PC-9 (cell line): ENCODE results near the gene GPLD1. TPM values are rescaled to one million over a fixed set of nuclear protein-coding genes. Genes with fewer than 3 reads are reported as not detected.

Source experiments
- BruUV-seq: library from RNA; stranded (reverse); fragments of 400-500 nt; replicated peaks from 2 replicates; lab custom pipeline; 2021; lab: Mats Ljungman, UMichigan
- CTCF ChIA-PET: fragments of 300-600 bp; sonication (Branson Sonifier 250); formaldehyde crosslinking; loops from one replicate; lab custom pipeline; 2022; ENCODE audit warnings: antibody characterized with exemption; lab: Charles Lee
- POLR2A ChIA-PET: fragments of 300-600 bp; sonication (Branson Sonifier 250); formaldehyde crosslinking; loops from one replicate; lab custom pipeline; 2022; ENCODE audit warnings: antibody characterized with exemption; ENCODE audit not compliant: unreplicated experiment; lab: Charles Lee
- DNase-seq, 2 experiments: peaks; one replicate each; pipeline versions ENCODE4 v3.0.0 to v3.0.0-alpha.2; 2015 to 2022; ENCODE audit warnings: mixed read lengths in 1 of 2
- H2AFZ ChIP-seq: fragments of 200-600 bp; sonication (generic); 2 replicates; pipeline ENCODE4 v1.8.1; 2017; ENCODE audit warnings: antibody characterized with exemption
- H3F3A ChIP-seq: fragments of 200-600 bp; sonication (generic); 2 replicates; pipeline ENCODE4 v1.8.1; 2017; ENCODE audit warnings: antibody characterized with exemption, mild to moderate bottlenecking, low read depth; ENCODE audit not compliant: insufficient read depth
- H3K27ac ChIP-seq: fragments of 200-600 bp; sonication (generic); 2 replicates; pipeline ENCODE4 v1.6.1; 2016; ENCODE audit warnings: mixed run types
- H3K27me3 ChIP-seq: fragments of 200-600 bp; sonication (generic); 2 replicates; pipeline ENCODE4 v1.6.1; 2016; ENCODE audit warnings: low read depth, mixed run types; ENCODE audit not compliant: insufficient read depth
- H3K36me3 ChIP-seq: fragments of 200-600 bp; sonication (generic); 2 replicates; pipeline ENCODE4 v1.6.1; 2016; ENCODE audit warnings: low read depth, mixed run types
- H3K4me1 ChIP-seq: fragments of 200-600 bp; sonication (generic); replicated peaks from 2 replicates; pipeline ENCODE4 v1.6.1; 2016; ENCODE audit warnings: mixed run types; ENCODE audit not compliant: insufficient read depth
- H3K4me2 ChIP-seq: fragments of 200-600 bp; sonication (generic); 2 replicates; pipeline ENCODE4 v1.6.1; 2017; ENCODE audit warnings: mixed run types
- H3K4me3 ChIP-seq: fragments of 200-600 bp; sonication (generic); 2 replicates; pipeline ENCODE4 v1.6.1; 2016; ENCODE audit warnings: mixed run types
- H3K79me2 ChIP-seq: fragments of 200-600 bp; sonication (generic); 2 replicates; pipeline ENCODE4 v1.6.1; 2017; ENCODE audit warnings: low read depth, mixed run types
- H3K9me2 ChIP-seq: fragments of 200-600 bp; sonication (generic); 2 replicates; pipeline ENCODE4 v1.8.1; 2017; ENCODE audit warnings: mild to moderate bottlenecking; ENCODE audit not compliant: insufficient read depth
- H3K9me3 ChIP-seq: fragments of 200-600 bp; sonication (generic); 2 replicates; pipeline ENCODE4 v1.8.1; 2016; ENCODE audit warnings: low read depth; ENCODE audit not compliant: insufficient read depth
- H4K20me1 ChIP-seq: fragments of 200-600 bp; sonication (generic); 2 replicates; pipeline ENCODE4 v1.8.1; 2017; ENCODE audit not compliant: insufficient read depth
- EZH2 ChIP-seq: fragments of 200-600 bp; sonication (generic); IDR thresholded peaks from 2 replicates; pipeline ENCODE4 v1.8.0; 2017; ENCODE audit warnings: antibody characterized with exemption, low read depth
- intact Hi-C: fragments of 100-400 bp; cut with micrococcal nuclease; formaldehyde crosslinking; loops from one replicate; pipeline ENCODE4 v1.10.0; 2022; ENCODE audit not compliant: unreplicated experiment
- total RNA-seq: library from RNA; stranded (reverse); gene quantifications from 2 replicates; pipeline ENCODE4 v1.2.3, GENCODE V29; 2021
- TF ChIP-seq, protein P1 (sequence below): fragments of 200-600 bp; sonication (generic); conservative IDR thresholded peaks from 2 replicates; pipeline ENCODE4 v1.6.1; 2017; ENCODE audit warnings: mixed run types, antibody characterized with exemption, mild to moderate bottlenecking, moderate library complexity

Gene GPLD1
- total RNA-seq, 1 experiment from 2014 or later = 2.0 TPM

DNA sequence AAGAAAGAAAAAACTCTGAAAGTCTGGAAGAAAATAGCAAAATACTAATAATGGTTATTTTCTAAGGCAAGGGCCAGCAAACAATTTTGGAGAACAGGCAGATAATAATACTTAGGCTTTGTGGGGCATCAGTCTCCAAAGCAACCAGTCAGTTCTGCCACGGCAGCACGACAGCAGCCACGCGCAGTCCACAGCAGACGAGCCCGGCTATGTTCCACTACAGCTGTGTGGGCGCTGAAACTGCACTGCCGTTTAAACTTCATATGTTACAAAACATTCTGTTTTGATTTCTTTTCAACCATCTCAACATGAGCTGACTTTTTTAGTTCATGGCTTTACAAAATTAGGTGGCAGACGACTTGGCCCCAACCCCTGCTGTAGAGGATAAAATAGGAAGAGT, 56.8 kb downstream of the GPLD1 start:
- Histone ChIP-seq H3K4me1 (peaks cover 15% of the 10 kb centered on the region), H3K79me2 (no peaks in the 10 kb centered on the region), H4K20me1 (no peaks in the 10 kb centered on the region), H3K27me3 (no peaks in the 10 kb centered on the region), H2AFZ (no peak overlapping the region), H3K4me2 (no peak overlapping the region), H3K36me3 (no peaks in the 10 kb centered on the region), H3F3A (peaks cover 26% of the 10 kb centered on the region), H3K9me3 (no peaks in the 10 kb centered on the region), H3K27ac (no peak overlapping the region), H3K9me2 (no peaks in the 10 kb centered on the region), H3K4me3 (no peak overlapping the region)
- DNase-seq = no peak
- ChIA-PET CTCF (no interaction called here), POLR2A (no interaction called here)
- intact Hi-C loops = loop anchor here (10.0 kb wide), 2 partner anchors 152 to 642 kb away; no protein-coding TSS in a partner anchor
- no TSS peak for BruUV-seq
- TF ChIP-seq, protein P1, sequence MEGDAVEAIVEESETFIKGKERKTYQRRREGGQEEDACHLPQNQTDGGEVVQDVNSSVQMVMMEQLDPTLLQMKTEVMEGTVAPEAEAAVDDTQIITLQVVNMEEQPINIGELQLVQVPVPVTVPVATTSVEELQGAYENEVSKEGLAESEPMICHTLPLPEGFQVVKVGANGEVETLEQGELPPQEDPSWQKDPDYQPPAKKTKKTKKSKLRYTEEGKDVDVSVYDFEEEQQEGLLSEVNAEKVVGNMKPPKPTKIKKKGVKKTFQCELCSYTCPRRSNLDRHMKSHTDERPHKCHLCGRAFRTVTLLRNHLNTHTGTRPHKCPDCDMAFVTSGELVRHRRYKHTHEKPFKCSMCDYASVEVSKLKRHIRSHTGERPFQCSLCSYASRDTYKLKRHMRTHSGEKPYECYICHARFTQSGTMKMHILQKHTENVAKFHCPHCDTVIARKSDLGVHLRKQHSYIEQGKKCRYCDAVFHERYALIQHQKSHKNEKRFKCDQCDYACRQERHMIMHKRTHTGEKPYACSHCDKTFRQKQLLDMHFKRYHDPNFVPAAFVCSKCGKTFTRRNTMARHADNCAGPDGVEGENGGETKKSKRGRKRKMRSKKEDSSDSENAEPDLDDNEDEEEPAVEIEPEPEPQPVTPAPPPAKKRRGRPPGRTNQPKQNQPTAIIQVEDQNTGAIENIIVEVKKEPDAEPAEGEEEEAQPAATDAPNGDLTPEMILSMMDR = no peak
- no peak for TF ChIP-seq EZH2

DNA sequence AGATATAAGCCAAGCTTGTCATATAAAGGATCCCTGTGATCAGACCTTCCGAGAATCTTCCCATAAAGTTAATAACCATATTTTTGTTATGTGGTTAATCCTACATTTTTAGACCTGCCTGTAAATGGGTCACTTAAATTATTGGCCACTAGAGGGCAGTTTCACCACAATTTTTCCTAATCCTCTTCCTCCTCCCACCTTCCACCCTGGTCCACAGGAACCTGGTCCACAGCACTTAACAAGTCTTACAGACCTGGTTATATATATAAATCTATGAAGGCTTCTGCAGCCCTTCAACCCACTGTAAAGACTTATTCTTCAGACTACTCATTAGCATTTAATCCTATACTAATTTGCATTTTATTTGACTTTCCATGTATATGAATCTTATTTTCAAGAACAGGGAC, 58.3 kb downstream of the GPLD1 start:
- intact Hi-C loops = loop anchor here (1.0 to 10.0 kb wide), 5 partner anchors 90 to 644 kb away; no protein-coding TSS in a partner anchor
- no peak overlapping the region for H3K4me3 ChIP-seq
- H3K27me3 ChIP-seq = no peaks in the 10 kb centered on the region
- H3K79me2 ChIP-seq = no peaks in the 10 kb centered on the region
- no peaks in the 10 kb centered on the region for H4K20me1 ChIP-seq
- ChIA-PET CTCF (interaction anchor here (0.5 to 1.1 kb wide), 4 partner anchors 19 to 148 kb away, joined by 3 to 5 read pairs (median 4); no protein-coding TSS in a partner anchor), POLR2A (interaction anchor here (0.7 kb wide), 1 partner anchor 136 kb away, joined by 6 read pairs; no protein-coding TSS in a partner anchor)
- no TSS peak for BruUV-seq
- DNase-seq = peak in 1 of 2 experiments; percentile 32
- no peak for TF ChIP-seq EZH2
- TF ChIP-seq, protein P1 = peak; percentile 88
- no peak overlapping the region for H2AFZ ChIP-seq
- peaks cover 20% of the 10 kb centered on the region for H3K4me1 ChIP-seq
- no peak overlapping the region for H3K27ac ChIP-seq
- H3K9me2 ChIP-seq = no peaks in the 10 kb centered on the region
- 0 out of 2 replicates have a peak, but pooled peaks cover 8% of the 10 kb centered on the region for H3K36me3 ChIP-seq
- H3K4me2 ChIP-seq = no peak overlapping the region
- no peaks in the 10 kb centered on the region for H3K9me3 ChIP-seq
- H3F3A ChIP-seq = peaks cover 33% of the 10 kb centered on the region

DNA sequence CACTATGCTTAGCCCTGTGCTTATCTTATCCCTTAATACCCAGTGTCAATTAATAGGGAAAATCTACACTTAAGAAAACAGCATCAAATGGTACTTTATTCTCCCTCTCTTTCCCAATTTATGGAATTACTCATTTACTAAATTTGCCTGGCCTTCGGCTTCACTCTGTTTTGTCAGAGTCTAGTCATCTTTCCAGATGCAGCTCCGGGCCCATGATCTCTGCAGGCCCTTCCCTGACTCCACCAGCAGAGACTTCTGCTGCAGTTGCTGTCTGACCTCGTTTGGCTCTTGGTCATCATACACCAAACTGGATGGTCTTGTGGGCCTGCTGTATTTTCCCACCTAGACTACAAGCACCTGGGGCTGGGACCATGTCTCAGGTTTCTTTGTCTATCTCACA, 59.3 kb downstream of the GPLD1 start:
- H3K4me3 ChIP-seq = no peak overlapping the region
- no peak overlapping the region for H3K27ac ChIP-seq
- BruUV-seq = no TSS peak
- H2AFZ ChIP-seq = no peak overlapping the region
- intact Hi-C loops = loop anchor here (2.0 to 10.0 kb wide), 4 partner anchors 155 to 645 kb away; no protein-coding TSS in a partner anchor
- H3K9me3 ChIP-seq = no peaks in the 10 kb centered on the region
- H3K9me2 ChIP-seq = no peaks in the 10 kb centered on the region
- ChIA-PET CTCF (interaction anchor here (0.6 to 1.1 kb wide), 4 partner anchors 13 to 1264 kb away, joined by 3 to 5 read pairs (median 4); no protein-coding TSS in a partner anchor), POLR2A (interaction anchor here (0.6 kb wide), 1 partner anchor 158 kb away, joined by 6 read pairs; no protein-coding TSS in a partner anchor)
- no peak overlapping the region for H3K4me2 ChIP-seq
- no peaks in the 10 kb centered on the region for H4K20me1 ChIP-seq
- H3K36me3 ChIP-seq = peaks cover 18% of the 10 kb centered on the region; the same call in 1 of the 2 replicates
- no peaks in the 10 kb centered on the region for H3K79me2 ChIP-seq
- DNase-seq = no peak
- TF ChIP-seq EZH2 = no peak
- TF ChIP-seq, protein P1 = no peak
- H3K4me1 ChIP-seq = peaks cover 20% of the 10 kb centered on the region
- no peaks in the 10 kb centered on the region for H3K27me3 ChIP-seq
- H3F3A ChIP-seq = peaks cover 33% of the 10 kb centered on the region
